HepG2 (cell line): ENCODE results near the gene ZC3H18. TPM values are rescaled to one million over a fixed set of nuclear protein-coding genes. Genes with fewer than 3 reads are reported as not detected.

ENCODE experiments used
- AGO2 ChIP-seq: fragments of 200-400 bp; formaldehyde crosslinking; optimal IDR thresholded peaks from 2 replicates; pipeline ENCODE3; 2017; ENCODE audit warnings: mild to moderate bottlenecking, low read depth, low read length, moderate library complexity
- ARHGAP35 ChIP-seq: sonication (generic); formaldehyde crosslinking; IDR thresholded peaks from 2 replicates; pipeline ENCODE4 v1.9.0; 2022; ENCODE audit warnings: mild to moderate bottlenecking, inconsistent platforms, moderate library complexity, missing genetic modification reagents, borderline replicate concordance
- ASH2L ChIP-seq: fragments of 300-600, 200-600 bp; sonication (generic); IDR thresholded peaks from 2 replicates; pipeline ENCODE4 v1.7.0; 2017; ENCODE audit warnings: low read depth, mild to moderate bottlenecking, moderate library complexity, mixed read lengths, low read length; ENCODE audit not compliant: insufficient read length
- EHMT2 ChIP-seq: fragments of 200-600 bp; sonication (generic); IDR thresholded peaks from 2 replicates; pipeline ENCODE4 v1.7.0; 2017; ENCODE audit warnings: antibody characterized with exemption, low read depth, low read length, borderline replicate concordance
- FOXM1 ChIP-seq: sonication (generic); formaldehyde crosslinking; IDR thresholded peaks from 2 replicates; pipeline ENCODE4 v1.5.0; 2020; ENCODE audit warnings: missing genetic modification reagents
- HNF4G ChIP-seq, 2 experiments: sonication (generic) in 1 of 2; formaldehyde crosslinking in 1 of 2; IDR thresholded peaks; 2 replicates each; pipeline versions ENCODE4 v1.4.0 to v1.6.1; 2011 to 2020; ENCODE audit warnings: borderline replicate concordance in 2 of 2, low read depth in 2 of 2, mild to moderate bottlenecking in 2 of 2, low read length in 1 of 2, missing genetic modification reagents in 1 of 2, moderate library complexity in 1 of 2
- NFIC ChIP-seq: IDR thresholded peaks from 2 replicates; pipeline ENCODE4 v1.6.1; 2012; ENCODE audit warnings: mild to moderate bottlenecking, low read length, inconsistent platforms
- PRDM4 ChIP-seq: sonication (generic); formaldehyde crosslinking; IDR thresholded peaks from 2 replicates; pipeline ENCODE4 v1.9.0; 2021; ENCODE audit warnings: missing genetic modification reagents, borderline replicate concordance
- RFX1 ChIP-seq: fragments of 450-650 bp; IDR thresholded peaks from 2 replicates; pipeline ENCODE4 v1.6.1; 2017
- SIX1 ChIP-seq: sonication (generic); formaldehyde crosslinking; IDR thresholded peaks from 2 replicates; pipeline ENCODE4 v1.4.0; 2020; ENCODE audit warnings: missing genetic modification reagents, borderline replicate concordance
- SMYD3 ChIP-seq: sonication (generic); formaldehyde crosslinking; IDR thresholded peaks from 2 replicates; pipeline ENCODE4 v1.8.1; 2023; ENCODE audit warnings: mild to moderate bottlenecking, missing genetic modification reagents
- ZBTB34 ChIP-seq: sonication (generic); formaldehyde crosslinking; IDR thresholded peaks from 2 replicates; pipeline ENCODE4 v1.8.0; 2022; ENCODE audit warnings: mild to moderate bottlenecking, missing genetic modification reagents
- ZBTB4 ChIP-seq: sonication (generic); formaldehyde crosslinking; IDR thresholded peaks from 2 replicates; pipeline ENCODE4 v1.4.0; 2020; ENCODE audit warnings: missing genetic modification reagents, mild to moderate bottlenecking, borderline replicate concordance
- ZFAT ChIP-seq: sonication (generic); formaldehyde crosslinking; conservative IDR thresholded peaks from 2 replicates; pipeline ENCODE4 v1.8.1; 2023; ENCODE audit warnings: missing genetic modification reagents, inconsistent platforms
- ZNF280D ChIP-seq: sonication (generic); formaldehyde crosslinking; IDR thresholded peaks from 2 replicates; pipeline ENCODE4 v1.5.1; 2020; ENCODE audit warnings: mild to moderate bottlenecking, missing genetic modification reagents
- ZNF496 ChIP-seq: sonication (generic); formaldehyde crosslinking; IDR thresholded peaks from 2 replicates; pipeline ENCODE4 v1.8.1; 2023; ENCODE audit warnings: mild to moderate bottlenecking, moderate library complexity, missing genetic modification reagents; ENCODE audit not compliant: insufficient replicate concordance
- ZNF510 ChIP-seq: sonication (generic); formaldehyde crosslinking; IDR thresholded peaks from 2 replicates; pipeline ENCODE4 v1.4.0; 2020; ENCODE audit warnings: low read depth, mild to moderate bottlenecking, missing genetic modification reagents
- ZNF607 ChIP-seq: sonication (generic); formaldehyde crosslinking; IDR thresholded peaks from 2 replicates; pipeline ENCODE4 v1.5.1; 2020; ENCODE audit warnings: missing genetic modification reagents, mild to moderate bottlenecking, borderline replicate concordance
- ZNF740 ChIP-seq: sonication (generic); formaldehyde crosslinking; IDR thresholded peaks from 2 replicates; pipeline ENCODE4 v1.4.0; 2020; ENCODE audit warnings: missing genetic modification reagents
- polyA plus RNA-seq, 8 experiments: library from polyadenylated mRNA; depleted of rRNA in 3 of 8; stranded (reverse) in 7 of 8; unstranded in 1 of 8; fragments of >200 nt; fragmentation: Illumina TruSeq in 4 of 8; extraction: Trizol in 4 of 8; gene quantifications; 2 replicates each; pipeline versions ENCODE4 v1.2.1 to v1.2.3, GENCODE V29; 2011 to 2016; ENCODE audit warnings: low read depth in 4 of 8, missing spikeins in 1 of 8, mixed read lengths in 1 of 8; ENCODE audit not compliant: insufficient read depth in 1 of 8
- total RNA-seq, 5 experiments: library from RNA; depleted of rRNA; stranded (reverse); fragments of >200 nt; fragmentation: Illumina TruSeq; extraction: Trizol; gene quantifications; 2 replicates each; pipeline ENCODE4 v1.2.3, GENCODE V29; 2016; ENCODE audit warnings: low read depth in 1 of 5

Gene ZC3H18
- total and polyA plus RNA-seq, 2 of the 13 experiments (the other 11 are each of a cell fraction or from before 2014, with no cell fraction given), result 11.2 to 27.4 TPM

- TF ChIP-seq NFIC (no peak), PRDM4 (CRISPR knock-in tag) (no peak), ZFAT (CRISPR knock-in tag) (no peak), ZNF607 (CRISPR knock-in tag) (no peak), ZNF510 (0 out of 2 replicates have a peak, but pooled peaks have one; percentile 43), ZBTB4 (CRISPR knock-in tag) (no peak; the same call in 1 of the 2 replicates), ARHGAP35 (CRISPR knock-in tag) (peak; percentile 60; the same call in 1 of the 2 replicates), EHMT2 (no peak), ZNF740 (no peak), SIX1 (CRISPR knock-in tag) (no peak), ZNF280D (peak; percentile 43; the same call in 1 of the 2 replicates), ASH2L (no peak), ZNF496 (no peak), SMYD3 (CRISPR knock-in tag) (no peak), RFX1 (no peak), FOXM1 (CRISPR knock-in tag) (no peak), AGO2 (peak; percentile 71), ZBTB34 (CRISPR knock-in tag) (no peak), HNF4G (IDR thresholded peaks at IDR 0.05; ENCODE audit: borderline replicate concordance, low read depth, low read length) (no peak), HNF4G (CRISPR knock-in tag; IDR thresholded peaks at IDR 0.05; ENCODE audit: borderline replicate concordance, low read depth) (no peak)
These were observed 604 bp upstream of the ZC3H18 start (continued) for GRCh38 chr16:88569614-88569984.
